ENCODE data around the gene MCTP2.

DNA sequence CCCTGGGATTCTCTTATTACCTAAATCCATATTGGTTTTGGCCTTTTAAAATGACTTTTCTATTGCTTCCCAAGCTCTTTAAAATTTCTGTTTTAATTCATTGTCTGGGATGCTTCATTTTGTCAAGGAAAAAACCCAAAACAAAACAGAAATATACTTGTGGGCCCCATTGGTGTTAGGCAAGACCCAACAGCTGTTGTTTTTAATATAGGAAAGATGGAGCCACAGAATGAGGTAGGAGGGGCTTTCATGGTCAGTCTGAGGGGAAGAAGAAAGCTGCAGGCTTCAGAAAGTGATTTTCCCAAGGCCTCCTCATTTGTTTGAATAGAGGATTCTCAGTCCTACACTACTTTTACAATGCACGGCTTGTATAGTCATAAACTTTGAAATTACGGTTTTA, 180.5 kb downstream of the MCTP2 start:
- TF ChIP-seq TAF1 (IDR thresholded peaks at IDR 0.05; ENCODE audit: borderline replicate concordance, insufficient read depth, low read length) (no peak), POLR2AphosphoS5 (IDR thresholded peaks at IDR 0.05; ENCODE audit: low read depth, low read length) (no peak)
